ENCODE measurements around the gene PRR23E. TPM values are rescaled to one million over a fixed set of nuclear protein-coding genes. Genes with fewer than 3 reads are reported as not detected.

PRR23E gene
- total and polyA plus RNA-seq, 10 of the 15 experiments (the other 5 are each of a cell fraction or from before 2014, with no cell fraction given), result not detected

DNA sequence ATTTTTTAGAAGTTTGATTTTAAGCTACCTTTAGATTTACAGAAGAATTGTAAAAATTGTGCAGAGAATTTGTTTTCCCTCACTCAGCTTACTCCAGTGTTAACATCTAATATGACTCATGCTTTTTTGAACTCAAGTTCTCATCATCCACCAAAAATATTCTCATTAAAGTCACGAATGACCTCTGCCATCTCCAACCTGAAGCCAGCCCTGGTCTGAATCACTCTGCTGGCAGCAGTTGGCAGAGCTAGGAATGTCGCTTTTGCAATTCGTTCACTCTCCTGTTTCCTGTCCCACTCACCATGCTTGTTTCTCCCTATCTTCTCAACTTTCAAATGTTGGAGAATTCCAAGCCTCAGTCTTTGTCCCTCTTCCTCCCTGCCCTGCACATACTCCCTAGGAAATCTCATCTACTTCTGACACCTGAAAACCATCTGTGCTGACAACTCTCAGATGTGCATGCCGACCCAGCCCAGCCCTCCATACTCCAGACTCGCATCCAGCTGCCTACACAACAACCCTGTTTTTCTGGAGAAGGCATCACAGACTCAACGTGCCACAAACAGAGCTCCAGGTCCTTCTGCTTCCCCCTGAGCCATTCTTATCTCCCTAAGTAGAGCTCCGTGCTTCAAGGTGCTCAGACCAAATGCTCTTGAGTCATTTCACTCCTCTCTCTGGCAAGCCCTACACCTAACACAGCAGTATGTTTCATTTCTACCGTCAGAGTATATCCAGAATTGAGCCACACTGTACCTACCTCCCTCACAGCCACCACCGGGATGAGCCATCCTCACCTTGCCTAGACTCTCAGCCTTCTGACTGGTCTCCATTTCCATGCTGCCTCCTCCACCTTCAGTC lies 24.9 kb downstream of the PRR23E start (continued):
- TF ChIP-seq, protein P1, sequence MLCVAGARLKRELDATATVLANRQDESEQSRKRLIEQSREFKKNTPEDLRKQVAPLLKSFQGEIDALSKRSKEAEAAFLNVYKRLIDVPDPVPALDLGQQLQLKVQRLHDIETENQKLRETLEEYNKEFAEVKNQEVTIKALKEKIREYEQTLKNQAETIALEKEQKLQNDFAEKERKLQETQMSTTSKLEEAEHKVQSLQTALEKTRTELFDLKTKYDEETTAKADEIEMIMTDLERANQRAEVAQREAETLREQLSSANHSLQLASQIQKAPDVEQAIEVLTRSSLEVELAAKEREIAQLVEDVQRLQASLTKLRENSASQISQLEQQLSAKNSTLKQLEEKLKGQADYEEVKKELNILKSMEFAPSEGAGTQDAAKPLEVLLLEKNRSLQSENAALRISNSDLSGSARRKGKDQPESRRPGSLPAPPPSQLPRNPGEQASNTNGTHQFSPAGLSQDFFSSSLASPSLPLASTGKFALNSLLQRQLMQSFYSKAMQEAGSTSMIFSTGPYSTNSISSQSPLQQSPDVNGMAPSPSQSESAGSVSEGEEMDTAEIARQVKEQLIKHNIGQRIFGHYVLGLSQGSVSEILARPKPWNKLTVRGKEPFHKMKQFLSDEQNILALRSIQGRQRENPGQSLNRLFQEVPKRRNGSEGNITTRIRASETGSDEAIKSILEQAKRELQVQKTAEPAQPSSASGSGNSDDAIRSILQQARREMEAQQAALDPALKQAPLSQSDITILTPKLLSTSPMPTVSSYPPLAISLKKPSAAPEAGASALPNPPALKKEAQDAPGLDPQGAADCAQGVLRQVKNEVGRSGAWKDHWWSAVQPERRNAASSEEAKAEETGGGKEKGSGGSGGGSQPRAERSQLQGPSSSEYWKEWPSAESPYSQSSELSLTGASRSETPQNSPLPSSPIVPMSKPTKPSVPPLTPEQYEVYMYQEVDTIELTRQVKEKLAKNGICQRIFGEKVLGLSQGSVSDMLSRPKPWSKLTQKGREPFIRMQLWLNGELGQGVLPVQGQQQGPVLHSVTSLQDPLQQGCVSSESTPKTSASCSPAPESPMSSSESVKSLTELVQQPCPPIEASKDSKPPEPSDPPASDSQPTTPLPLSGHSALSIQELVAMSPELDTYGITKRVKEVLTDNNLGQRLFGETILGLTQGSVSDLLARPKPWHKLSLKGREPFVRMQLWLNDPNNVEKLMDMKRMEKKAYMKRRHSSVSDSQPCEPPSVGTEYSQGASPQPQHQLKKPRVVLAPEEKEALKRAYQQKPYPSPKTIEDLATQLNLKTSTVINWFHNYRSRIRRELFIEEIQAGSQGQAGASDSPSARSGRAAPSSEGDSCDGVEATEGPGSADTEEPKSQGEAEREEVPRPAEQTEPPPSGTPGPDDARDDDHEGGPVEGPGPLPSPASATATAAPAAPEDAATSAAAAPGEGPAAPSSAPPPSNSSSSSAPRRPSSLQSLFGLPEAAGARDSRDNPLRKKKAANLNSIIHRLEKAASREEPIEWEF (IDR thresholded peaks at IDR 0.05; ENCODE audit: insufficient replicate concordance, low read depth, low read length), result no peak
- TF ChIP-seq YY1 (IDR thresholded peaks at IDR 0.05; ENCODE audit: low read depth, low read length) (0 out of 2 replicates have a peak, but pooled peaks have one; percentile 19), CHD2 (IDR thresholded peaks at IDR 0.05; ENCODE audit: borderline replicate concordance, low read depth, low read length) (no peak), NRF1 (conservative IDR thresholded peaks at IDR 0.05; ENCODE audit: low read depth, low read length) (no peak), IRF4 (IDR thresholded peaks at IDR 0.05; ENCODE audit: low read depth, low read length) (peak; percentile 87), CHD4 (IDR thresholded peaks at IDR 0.05) (no peak), HDGF (IDR thresholded peaks at IDR 0.05) (peak; percentile 68; the same call in 1 of the 2 replicates), TAF1 (IDR thresholded peaks at IDR 0.05; ENCODE audit: borderline replicate concordance, low read depth, low read length) (peak; percentile 15; the same call in 1 of the 2 replicates), IKZF2 (IDR thresholded peaks at IDR 0.05) (peak; percentile 53 to 63; a peak in 2 of 4 replicates), NFIC (IDR thresholded peaks at IDR 0.05; ENCODE audit: low read depth, low read length) (peak; percentile 32; the same call in 1 of the 2 replicates), SREBF2 (IDR thresholded peaks at IDR 0.05; ENCODE audit: low read length) (no peak)
- TF ChIP-seq, protein P2, sequence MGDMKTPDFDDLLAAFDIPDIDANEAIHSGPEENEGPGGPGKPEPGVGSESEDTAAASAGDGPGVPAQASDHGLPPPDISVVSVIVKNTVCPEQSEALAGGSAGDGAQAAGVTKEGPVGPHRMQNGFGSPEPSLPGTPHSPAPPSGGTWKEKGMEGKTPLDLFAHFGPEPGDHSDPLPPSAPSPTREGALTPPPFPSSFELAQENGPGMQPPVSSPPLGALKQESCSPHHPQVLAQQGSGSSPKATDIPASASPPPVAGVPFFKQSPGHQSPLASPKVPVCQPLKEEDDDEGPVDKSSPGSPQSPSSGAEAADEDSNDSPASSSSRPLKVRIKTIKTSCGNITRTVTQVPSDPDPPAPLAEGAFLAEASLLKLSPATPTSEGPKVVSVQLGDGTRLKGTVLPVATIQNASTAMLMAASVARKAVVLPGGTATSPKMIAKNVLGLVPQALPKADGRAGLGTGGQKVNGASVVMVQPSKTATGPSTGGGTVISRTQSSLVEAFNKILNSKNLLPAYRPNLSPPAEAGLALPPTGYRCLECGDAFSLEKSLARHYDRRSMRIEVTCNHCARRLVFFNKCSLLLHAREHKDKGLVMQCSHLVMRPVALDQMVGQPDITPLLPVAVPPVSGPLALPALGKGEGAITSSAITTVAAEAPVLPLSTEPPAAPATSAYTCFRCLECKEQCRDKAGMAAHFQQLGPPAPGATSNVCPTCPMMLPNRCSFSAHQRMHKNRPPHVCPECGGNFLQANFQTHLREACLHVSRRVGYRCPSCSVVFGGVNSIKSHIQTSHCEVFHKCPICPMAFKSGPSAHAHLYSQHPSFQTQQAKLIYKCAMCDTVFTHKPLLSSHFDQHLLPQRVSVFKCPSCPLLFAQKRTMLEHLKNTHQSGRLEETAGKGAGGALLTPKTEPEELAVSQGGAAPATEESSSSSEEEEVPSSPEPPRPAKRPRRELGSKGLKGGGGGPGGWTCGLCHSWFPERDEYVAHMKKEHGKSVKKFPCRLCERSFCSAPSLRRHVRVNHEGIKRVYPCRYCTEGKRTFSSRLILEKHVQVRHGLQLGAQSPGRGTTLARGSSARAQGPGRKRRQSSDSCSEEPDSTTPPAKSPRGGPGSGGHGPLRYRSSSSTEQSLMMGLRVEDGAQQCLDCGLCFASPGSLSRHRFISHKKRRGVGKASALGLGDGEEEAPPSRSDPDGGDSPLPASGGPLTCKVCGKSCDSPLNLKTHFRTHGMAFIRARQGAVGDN (IDR thresholded peaks at IDR 0.05), result peak; percentile 28; the same call in 1 of the 2 replicates
- TF ChIP-seq, protein P3, sequence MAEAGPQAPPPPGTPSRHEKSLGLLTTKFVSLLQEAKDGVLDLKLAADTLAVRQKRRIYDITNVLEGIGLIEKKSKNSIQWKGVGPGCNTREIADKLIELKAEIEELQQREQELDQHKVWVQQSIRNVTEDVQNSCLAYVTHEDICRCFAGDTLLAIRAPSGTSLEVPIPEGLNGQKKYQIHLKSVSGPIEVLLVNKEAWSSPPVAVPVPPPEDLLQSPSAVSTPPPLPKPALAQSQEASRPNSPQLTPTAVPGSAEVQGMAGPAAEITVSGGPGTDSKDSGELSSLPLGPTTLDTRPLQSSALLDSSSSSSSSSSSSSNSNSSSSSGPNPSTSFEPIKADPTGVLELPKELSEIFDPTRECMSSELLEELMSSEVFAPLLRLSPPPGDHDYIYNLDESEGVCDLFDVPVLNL (IDR thresholded peaks at IDR 0.05; ENCODE audit: low read depth, low read length), result no peak
